ENCODE measurements around the gene DNAH9. TPM values are rescaled to one million over a fixed set of nuclear protein-coding genes. Genes with fewer than 3 reads are reported as not detected.

Gene DNAH9
- total and polyA plus RNA-seq, 11 donors: 0.07 to 2.3 (median 0.49) TPM; not detected in 7

DNA sequence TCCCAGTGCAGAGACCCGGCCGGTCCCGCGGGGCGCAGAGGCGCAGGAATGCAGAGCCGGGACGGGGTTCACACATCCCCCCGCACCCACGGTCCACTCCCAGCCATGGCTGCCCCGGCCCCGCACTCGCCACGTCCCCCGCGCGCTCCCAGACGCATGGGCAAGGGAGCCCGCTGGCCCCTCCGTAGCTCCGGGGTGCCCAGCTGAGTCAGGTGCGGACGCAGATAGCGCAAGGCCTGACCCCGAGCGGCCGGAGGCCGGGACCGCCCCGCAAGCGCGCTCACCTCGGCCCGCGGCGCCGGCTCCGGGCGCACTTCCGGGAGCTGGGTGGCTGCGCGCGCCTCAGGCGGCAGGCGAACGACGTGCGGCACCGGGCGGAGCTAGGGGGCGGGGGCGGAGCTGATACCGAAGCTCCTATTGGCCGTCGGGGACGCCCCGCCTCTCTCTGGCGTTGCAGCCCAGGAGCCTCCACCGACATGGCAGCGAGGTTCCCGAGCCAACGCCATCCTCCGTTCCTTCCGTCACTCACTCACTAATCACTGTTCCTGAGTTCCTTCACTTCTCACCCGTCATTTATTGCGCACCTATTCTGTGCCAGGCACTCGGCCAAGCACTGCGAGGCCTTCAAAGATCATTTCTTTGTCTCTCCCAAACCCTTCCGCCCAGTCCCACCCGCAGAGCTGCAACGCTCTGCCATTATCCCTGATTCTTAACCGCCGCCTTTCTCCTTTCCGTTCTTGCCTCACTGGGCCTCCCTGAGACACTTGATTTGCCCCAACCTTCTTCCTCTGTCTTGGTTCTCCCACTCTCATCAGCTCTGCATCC is 399.1 kb downstream of the DNAH9 start, which contains the start of gene ZNF18:
ZNF18 (minus strand) TSS at position 329 of the 825 bp plus-strand sequence. CDS start 4,646 bp downstream, outside the sequence.
- H3K9me3 ChIP-seq: no peaks in the 10 kb centered on the region
- WGBS, 4 donors: 1% methylated on average over 56 to 74 of the region's 74 CpGs
- intact Hi-C loops (cut with DNase I): loop anchor here in 2 of 10 donors (1.0 to 2.0 kb wide), 2 partner anchors 23 kb away; partner anchors contain the start of gene MAP2K4 (in 2 of the 2)
- H3K36me3 ChIP-seq: peaks cover 0 to 8% (median 3%) of the 10 kb centered on the region in 9 donors
- DNase-seq (peak; percentile 97 to 99 (median 98)), ATAC-seq (peak; percentile 99 to 100 (median 100))
- peak within 1 kb of the TSS; percentile 63 to 97 (median 89) for H3K4me3 ChIP-seq
- TF ChIP-seq, protein P1, sequence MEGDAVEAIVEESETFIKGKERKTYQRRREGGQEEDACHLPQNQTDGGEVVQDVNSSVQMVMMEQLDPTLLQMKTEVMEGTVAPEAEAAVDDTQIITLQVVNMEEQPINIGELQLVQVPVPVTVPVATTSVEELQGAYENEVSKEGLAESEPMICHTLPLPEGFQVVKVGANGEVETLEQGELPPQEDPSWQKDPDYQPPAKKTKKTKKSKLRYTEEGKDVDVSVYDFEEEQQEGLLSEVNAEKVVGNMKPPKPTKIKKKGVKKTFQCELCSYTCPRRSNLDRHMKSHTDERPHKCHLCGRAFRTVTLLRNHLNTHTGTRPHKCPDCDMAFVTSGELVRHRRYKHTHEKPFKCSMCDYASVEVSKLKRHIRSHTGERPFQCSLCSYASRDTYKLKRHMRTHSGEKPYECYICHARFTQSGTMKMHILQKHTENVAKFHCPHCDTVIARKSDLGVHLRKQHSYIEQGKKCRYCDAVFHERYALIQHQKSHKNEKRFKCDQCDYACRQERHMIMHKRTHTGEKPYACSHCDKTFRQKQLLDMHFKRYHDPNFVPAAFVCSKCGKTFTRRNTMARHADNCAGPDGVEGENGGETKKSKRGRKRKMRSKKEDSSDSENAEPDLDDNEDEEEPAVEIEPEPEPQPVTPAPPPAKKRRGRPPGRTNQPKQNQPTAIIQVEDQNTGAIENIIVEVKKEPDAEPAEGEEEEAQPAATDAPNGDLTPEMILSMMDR (IDR thresholded peaks at IDR 0.05): peak in 4 of 12 donors; percentile 13 to 32 (median 24)
- TF ChIP-seq POLR2A (IDR thresholded peaks at IDR 0.05): peak; percentile 55 to 98
- no peaks in the 10 kb centered on the region for H3K27me3 ChIP-seq
- peak within 1 kb of the TSS; percentile 51 to 96 (median 90) for H3K27ac ChIP-seq
- peaks cover 0 to 19% (median 9%) of the 10 kb centered on the region in 12 donors for H3K4me1 ChIP-seq

DNA sequence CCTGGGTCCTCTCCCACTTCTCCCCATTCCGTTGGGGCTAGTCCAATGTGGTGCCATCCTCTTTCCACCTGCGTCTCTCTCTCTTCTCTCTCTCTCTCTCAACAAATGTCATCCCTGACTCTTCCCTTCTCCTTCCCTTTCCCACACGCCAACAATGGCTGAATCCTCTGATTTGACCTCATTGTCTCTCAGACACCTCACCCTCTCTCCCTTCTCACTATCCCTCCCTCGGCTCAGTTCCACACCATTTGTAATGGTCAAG is 399.6 kb downstream of the DNAH9 start:
- intact Hi-C loops (cut with DNase I): loop anchor here in 2 of 10 donors (1.0 to 2.0 kb wide), 2 partner anchors 22 to 23 kb away; partner anchors contain the start of gene MAP2K4 (in 2 of the 2)
- peak overlapping the region in 11 of 12 donors; percentile 68 to 96 (median 91) for H3K27ac ChIP-seq
- H3K9me3 ChIP-seq: no peaks in the 10 kb centered on the region
- DNase-seq (no peak), ATAC-seq (no peak)
- peak overlapping the region; percentile 63 to 97 (median 89) for H3K4me3 ChIP-seq
- TF ChIP-seq, protein P1 (IDR thresholded peaks at IDR 0.05): no peak
- no peak for TF ChIP-seq POLR2A (IDR thresholded peaks at IDR 0.05)
- peaks cover 0 to 19% (median 9%) of the 10 kb centered on the region in 12 donors for H3K4me1 ChIP-seq
- peaks cover 0 to 3% (median 0%) of the 10 kb centered on the region in 9 donors for H3K36me3 ChIP-seq
- 52 to 69% (median 64%) methylated on average over 4 of the region's 4 CpGs for WGBS, 4 donors
- no peaks in the 10 kb centered on the region for H3K27me3 ChIP-seq

DNA sequence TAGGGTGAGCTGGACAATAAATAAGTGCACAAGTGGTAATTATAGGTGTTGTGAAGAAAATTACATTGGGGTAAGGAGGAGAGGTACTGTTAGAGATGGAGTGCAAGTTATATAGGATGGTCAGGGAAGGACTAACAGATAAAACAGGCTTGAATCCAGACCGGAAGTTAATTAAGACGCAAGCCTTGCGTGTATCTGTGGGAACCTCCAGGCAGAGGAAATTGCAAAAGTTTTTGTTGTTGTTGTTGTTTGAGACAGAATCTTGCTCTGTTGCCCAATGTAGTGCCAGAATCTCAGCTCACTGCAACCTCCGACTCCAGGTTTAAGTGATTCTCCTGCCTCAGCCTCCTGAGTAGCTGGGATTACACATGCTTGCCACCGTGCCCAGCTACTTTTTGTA is 401.4 kb downstream of the DNAH9 start:
- intact Hi-C loops (cut with DNase I): no loop called here
- H3K4me3 ChIP-seq: no peak overlapping the region
- H3K9me3 ChIP-seq: no peaks in the 10 kb centered on the region
- H3K27ac ChIP-seq: no peak overlapping the region
- 78 to 82% (median 79%) methylated on average over 5 of the region's 5 CpGs for WGBS, 4 donors
- H3K4me1 ChIP-seq: peaks cover 0 to 19% (median 9%) of the 10 kb centered on the region in 12 donors
- DNase-seq: no peak
- ATAC-seq: no peak
- no peak for TF ChIP-seq POLR2A (IDR thresholded peaks at IDR 0.05)
- TF ChIP-seq, protein P1 (IDR thresholded peaks at IDR 0.05): no peak
- no peaks in the 10 kb centered on the region for H3K27me3 ChIP-seq
- no peaks in the 10 kb centered on the region for H3K36me3 ChIP-seq

DNA sequence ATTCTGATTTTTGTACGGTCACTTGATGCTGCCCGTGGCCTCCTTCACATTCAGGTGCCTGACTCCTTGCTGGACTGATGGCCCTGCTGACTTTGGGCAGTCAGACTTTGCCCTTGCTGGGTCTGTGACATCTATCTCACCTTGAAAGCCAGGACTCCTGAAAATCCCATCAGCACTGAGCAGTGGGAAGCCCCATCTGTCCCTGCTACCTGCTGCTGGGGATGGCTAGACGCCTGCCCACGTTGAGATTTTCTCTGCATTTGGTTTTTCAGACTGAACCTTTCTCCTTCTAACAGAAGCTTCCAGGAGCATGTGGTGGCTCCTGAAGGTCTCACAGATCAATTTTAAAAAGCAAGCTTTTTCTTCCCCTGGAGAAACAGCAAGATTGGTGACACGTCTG is 409.2 kb downstream of the DNAH9 start:
- Histone ChIP-seq H3K4me1 (no peaks in the 10 kb centered on the region), H3K27me3 (peaks cover 0 to 6% (median 0%) of the 10 kb centered on the region in 9 donors), H3K4me3 (no peak overlapping the region), H3K27ac (no peak overlapping the region), H3K36me3 (no peaks in the 10 kb centered on the region), H3K9me3 (no peaks in the 10 kb centered on the region)
- DNase-seq (no peak), ATAC-seq (no peak)
- intact Hi-C loops (cut with DNase I): no loop called here
- TF ChIP-seq, protein P1 (IDR thresholded peaks at IDR 0.05): no peak
- TF ChIP-seq POLR2A (IDR thresholded peaks at IDR 0.05): no peak
- WGBS, 4 donors: 79 to 85% (median 80%) methylated on average over 5 of the region's 5 CpGs
